Activated CD8-positive, alpha-beta memory T cell treated with anti-CD3 and anti-CD28 coated beads, Interleukin-2, amount 50 U/mL, for 48 hours (primary cell): ENCODE data around the gene DPEP2.
A peak's percentile ranks its signal among the peaks of the same experiment; 100 is the strongest.
"Not testable (repeated sequence)": the region's sequence is repeated elsewhere in the genome, so short reads cannot be mapped to it uniquely, and the experiment has no call there.

Source experiments
- DNase-seq: peaks from one replicate; pipeline ENCODE4 v3.0.0-alpha.2; 2020

The DPEP2 gene

GRCh38 chr16:68003031-68003430, 3.7 kb upstream of the DPEP2 start:
- no peak for DNase-seq

GRCh38 chr16:68000450-68000849, 1.2 kb upstream of the DPEP2 start:
- DNase-seq, result no peak

GRCh38 chr16:67999985-68000384, 701 bp upstream of the DPEP2 start:
- no peak for DNase-seq

- not testable (repeated sequence) for DNase-seq
Measured at GRCh38 chr16:67998231-67998778, 979 bp downstream of the DPEP2 start.

GRCh38 chr16:67996666-67997065, 2.6 kb downstream of the DPEP2 start:
- DNase-seq, result no peak

GRCh38 chr16:67995423-67995822, 3.9 kb downstream of the DPEP2 start:
- DNase-seq, result no peak

- DNase-seq, result not testable (repeated sequence)
Measured at GRCh38 chr16:67994040-67994408, 5.3 kb downstream of the DPEP2 start.

GRCh38 chr16:67993207-67994039, 5.9 kb downstream of the DPEP2 start:
- DNase-seq, result peak; percentile 96

GRCh38 chr16:67992661-67993206, 6.5 kb downstream of the DPEP2 start:
- DNase-seq, result no peak

GRCh38 chr16:67990018-67990386, 9.3 kb downstream of the DPEP2 start:
- no peak for DNase-seq

GRCh38 chr16:67989322-67990017, 9.8 kb downstream of the DPEP2 start:
- no peak for DNase-seq

- DNase-seq, result no peak
Measured at GRCh38 chr16:67988675-67989074, 10.6 kb downstream of the DPEP2 start.

- no peak for DNase-seq
Measured at GRCh38 chr16:67987460-67988160, 11.7 kb downstream of the DPEP2 start.

GRCh38 chr16:67986949-67987348, 12.3 kb downstream of the DPEP2 start:
- no peak for DNase-seq

GRCh38 chr16:67982011-67982696, 17.1 kb downstream of the DPEP2 start:
- DNase-seq, result no peak

- no peak for DNase-seq
Measured at GRCh38 chr16:67979955-67980678, 19.2 kb downstream of the DPEP2 start, which contains the start of gene DPEP3. TSS of gene DPEP3 (minus strand) at chr16:67980499. CDS start at chr16:67980380, 119 bp downstream.

GRCh38 chr16:67977469-67978227, 21.6 kb downstream of the DPEP2 start:
- DNase-seq, result no peak

- DNase-seq, result no peak
Measured at GRCh38 chr16:67977005-67977404, 22.3 kb downstream of the DPEP2 start.

GRCh38 chr16:67976205-67976604, 23.1 kb downstream of the DPEP2 start:
- DNase-seq, result no peak

- DNase-seq, result no peak
Measured at GRCh38 chr16:67975321-67976105, 23.8 kb downstream of the DPEP2 start.
